Fibroblast of lung (primary cell): ENCODE data around the gene MPP3. TPM values are rescaled to one million over a fixed set of nuclear protein-coding genes. Genes with fewer than 3 reads are reported as not detected.

Source experiments
- DNase-seq, 2 donors: peaks; one replicate each; pipeline versions ENCODE4 v3.0.0 to v3.0.0-alpha.2; 2010; ENCODE audit warnings: low read depth in 2 of 2
- H2AFZ ChIP-seq: 2 replicates; pipeline ENCODE4 v1.5.1; 2012; ENCODE audit warnings: low read length, control low read depth, inconsistent platforms
- H3K27ac ChIP-seq: 2 replicates; pipeline ENCODE4 v1.5.1; 2011; ENCODE audit warnings: low read length, control low read depth; ENCODE audit not compliant: insufficient read depth
- H3K27me3 ChIP-seq: 2 replicates; pipeline ENCODE4 v1.5.1; 2011; ENCODE audit warnings: mild to moderate bottlenecking, low read length; ENCODE audit not compliant: control insufficient read depth, insufficient read depth
- H3K36me3 ChIP-seq: 2 replicates; pipeline ENCODE4 v1.5.1; 2011; ENCODE audit warnings: low read length; ENCODE audit not compliant: control insufficient read depth, insufficient read depth
- H3K4me1 ChIP-seq: 2 replicates; pipeline ENCODE4 v1.5.1; 2011; ENCODE audit warnings: low read length; ENCODE audit not compliant: control insufficient read depth, insufficient read depth; ENCODE audit errors: extremely low read depth
- H3K4me2 ChIP-seq: 2 replicates; pipeline ENCODE4 v1.5.1; 2011; ENCODE audit warnings: low read length, control low read depth; ENCODE audit not compliant: insufficient read depth; ENCODE audit errors: extremely low read depth
- H3K4me3 ChIP-seq, 4 experiments: fragments of 200-600 bp in 1 of 4; sonication (generic) in 1 of 4; replicated peaks in 1 of 4; 2 replicates each; pipeline ENCODE4 v1.5.1; 2011 to 2016; ENCODE audit warnings: low read length in 4 of 4, low read depth in 3 of 4, mild to moderate bottlenecking in 3 of 4, control low read depth in 2 of 4, inconsistent platforms in 1 of 4, mixed read lengths in 1 of 4; ENCODE audit not compliant: insufficient read depth in 1 of 4; ENCODE audit errors: control extremely low read depth in 1 of 4
- H3K79me2 ChIP-seq: 2 replicates; pipeline ENCODE4 v1.5.1; 2012; ENCODE audit warnings: mild to moderate bottlenecking, low read length, inconsistent platforms; ENCODE audit not compliant: control insufficient read depth, insufficient read depth
- H3K9ac ChIP-seq: 2 replicates; pipeline ENCODE4 v1.5.1; 2011; ENCODE audit warnings: mild to moderate bottlenecking, low read length, control low read depth; ENCODE audit not compliant: insufficient read depth
- H3K9me3 ChIP-seq: 2 replicates; pipeline ENCODE4 v1.5.1; 2012; ENCODE audit warnings: low read depth, low read length; ENCODE audit not compliant: control insufficient read depth, insufficient read depth
- H4K20me1 ChIP-seq: 2 replicates; pipeline ENCODE4 v1.5.1; 2011; ENCODE audit warnings: low read length; ENCODE audit not compliant: control insufficient read depth, insufficient read depth; ENCODE audit errors: extremely low read depth
- CTCF ChIP-seq, 2 donors: IDR thresholded peaks in 1 of 2; conservative IDR thresholded peaks in 1 of 2; 1 replicate in 1 of 2; 2 replicates in 1 of 2; pipeline ENCODE4 v1.5.1; 2011 to 2012; ENCODE audit warnings: low read length in 2 of 2, control low read depth in 1 of 2, inconsistent platforms in 1 of 2, low read depth in 1 of 2, mild to moderate bottlenecking in 1 of 2
- EZH2 ChIP-seq: IDR thresholded peaks from 2 replicates; pipeline ENCODE4 v1.5.1; 2012; ENCODE audit warnings: low read length, control low read depth, mild to moderate bottlenecking; ENCODE audit errors: missing control alignments
- polyA plus RNA-seq, 2 donors: library from polyadenylated mRNA; depleted of rRNA in 1 of 2; stranded (reverse) in 1 of 2; unstranded in 1 of 2; fragments of >200 nt; gene quantifications; 2 replicates each; pipeline ENCODE4 v1.2.1, GENCODE V29; 2011 to 2012; ENCODE audit warnings: missing spikeins in 1 of 2
- total RNA-seq: library from RNA; depleted of rRNA; stranded (reverse); fragments of >200 nt; gene quantifications from 2 replicates; pipeline ENCODE4 v1.2.1, GENCODE V29; 2014

Gene MPP3
- total and polyA plus RNA-seq, 2 donors (not counting 1 experiment from before 2014, with no cell fraction given): 4.6 to 6.9 TPM

GRCh38 chr17:43768943-43769342, 64.0 kb downstream of the MPP3 start:
- TF ChIP-seq EZH2 (no peak), CTCF (conservative IDR thresholded peaks at IDR 0.05 in 1 of 2, IDR thresholded peaks at IDR 0.05 in 1 of 2; ENCODE audit: low read depth in 1 of 2, low read length in 2 of 2) (no peak)
- H3K36me3 ChIP-seq: peaks cover 13% of the 10 kb centered on the region
- DNase-seq: no peak

GRCh38 chr17:43768382-43768781, 64.6 kb downstream of the MPP3 start:
- Histone ChIP-seq H3K4me3 (no peak overlapping the region), H3K36me3 (peaks cover 13% of the 10 kb centered on the region)

More at GRCh38 chr17:43768943-43769342, 64.0 kb downstream of the MPP3 start:
- Histone ChIP-seq H3K4me3 (no peak overlapping the region), H3K9ac (no peak overlapping the region), H3K4me1 (no peaks in the 10 kb centered on the region), H3K9me3 (no peaks in the 10 kb centered on the region), H4K20me1 (no peaks in the 10 kb centered on the region), H3K4me2 (no peak overlapping the region), H3K27me3 (no peaks in the 10 kb centered on the region), H3K27ac (no peak overlapping the region), H3K79me2 (no peaks in the 10 kb centered on the region), H2AFZ (no peak overlapping the region)

GRCh38 chr17:43767713-43768059, 65.3 kb downstream of the MPP3 start:
- H3K36me3 ChIP-seq: peaks cover 6% of the 10 kb centered on the region
- H3K9me3 ChIP-seq: no peaks in the 10 kb centered on the region
- H3K4me1 ChIP-seq: no peaks in the 10 kb centered on the region
- no peaks in the 10 kb centered on the region for H3K79me2 ChIP-seq
- DNase-seq: no peak
- no peaks in the 10 kb centered on the region for H3K27me3 ChIP-seq
- no peak overlapping the region for H3K4me2 ChIP-seq
- TF ChIP-seq EZH2 (no peak), CTCF (conservative IDR thresholded peaks at IDR 0.05 in 1 of 2, IDR thresholded peaks at IDR 0.05 in 1 of 2; ENCODE audit: low read depth in 1 of 2, low read length in 2 of 2) (no peak)
- H3K9ac ChIP-seq: no peak overlapping the region
- H3K4me3 ChIP-seq: no peak overlapping the region
- no peak overlapping the region for H3K27ac ChIP-seq
- H2AFZ ChIP-seq: no peak overlapping the region
- H4K20me1 ChIP-seq: no peaks in the 10 kb centered on the region

More at GRCh38 chr17:43768382-43768781, 64.6 kb downstream of the MPP3 start:
- no peaks in the 10 kb centered on the region for H3K4me1 ChIP-seq
- no peak overlapping the region for H2AFZ ChIP-seq
- H3K27ac ChIP-seq: no peak overlapping the region
- H3K9ac ChIP-seq: no peak overlapping the region
- H3K9me3 ChIP-seq: no peaks in the 10 kb centered on the region
- no peak overlapping the region for H3K4me2 ChIP-seq
- DNase-seq: no peak
- TF ChIP-seq CTCF (conservative IDR thresholded peaks at IDR 0.05 in 1 of 2, IDR thresholded peaks at IDR 0.05 in 1 of 2; ENCODE audit: low read depth in 1 of 2, low read length in 2 of 2) (no peak), EZH2 (no peak)
- no peaks in the 10 kb centered on the region for H3K79me2 ChIP-seq
- no peaks in the 10 kb centered on the region for H3K27me3 ChIP-seq
- no peaks in the 10 kb centered on the region for H4K20me1 ChIP-seq
